Measurements from ENCODE around the gene GLB1L.

The GLB1L gene

DNA sequence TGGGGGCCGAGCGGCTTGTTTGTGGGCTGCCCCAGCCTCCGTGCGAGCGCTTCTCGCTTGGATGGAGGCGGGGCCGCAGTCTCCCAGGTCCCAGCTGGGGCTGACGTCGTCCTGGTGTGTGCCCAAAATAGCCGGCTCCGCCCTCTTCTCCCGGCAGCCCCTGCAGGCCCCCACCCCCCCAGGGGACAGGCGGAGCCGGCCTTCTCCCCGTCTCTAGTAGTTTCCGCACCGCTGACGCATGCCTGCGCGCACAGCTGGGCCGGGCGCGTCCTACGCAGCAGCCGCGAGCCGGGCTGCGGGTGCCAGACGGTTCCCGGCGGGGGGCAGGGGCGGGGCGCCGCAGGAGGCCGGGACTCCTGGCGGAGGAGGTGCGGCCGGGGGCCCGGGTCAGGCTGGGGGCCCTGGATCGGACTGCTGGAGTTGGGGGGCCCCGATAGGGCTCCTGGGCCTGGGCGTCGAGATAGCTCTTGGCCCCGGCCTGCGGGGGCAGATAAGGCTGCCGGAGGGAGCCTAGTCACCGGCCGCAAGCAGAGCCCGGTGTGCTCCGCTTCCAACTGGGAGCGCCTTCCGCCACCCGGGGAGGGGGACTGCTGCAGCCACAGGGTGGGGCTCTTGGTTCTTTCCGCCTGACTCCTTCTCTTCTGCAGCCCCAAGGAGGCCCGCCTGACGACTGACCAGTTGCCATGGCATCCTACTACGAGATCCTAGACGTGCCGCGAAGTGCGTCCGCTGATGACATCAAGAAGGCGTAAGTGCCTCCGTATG is 34.1 kb upstream of the GLB1L start, which contains the start of gene DNAJB2:
Gene DNAJB2, plus strand, starts transcription at position 216 of the 765 bp plus-strand sequence. Its CDS starts 468 bp downstream, at position 684.
- TF ChIP-seq ZFX (IDR thresholded peaks at IDR 0.05; ENCODE audit: borderline replicate concordance) = no peak
- TF ChIP-seq CTCF (IDR thresholded peaks at IDR 0.05) = no peak

DNA sequence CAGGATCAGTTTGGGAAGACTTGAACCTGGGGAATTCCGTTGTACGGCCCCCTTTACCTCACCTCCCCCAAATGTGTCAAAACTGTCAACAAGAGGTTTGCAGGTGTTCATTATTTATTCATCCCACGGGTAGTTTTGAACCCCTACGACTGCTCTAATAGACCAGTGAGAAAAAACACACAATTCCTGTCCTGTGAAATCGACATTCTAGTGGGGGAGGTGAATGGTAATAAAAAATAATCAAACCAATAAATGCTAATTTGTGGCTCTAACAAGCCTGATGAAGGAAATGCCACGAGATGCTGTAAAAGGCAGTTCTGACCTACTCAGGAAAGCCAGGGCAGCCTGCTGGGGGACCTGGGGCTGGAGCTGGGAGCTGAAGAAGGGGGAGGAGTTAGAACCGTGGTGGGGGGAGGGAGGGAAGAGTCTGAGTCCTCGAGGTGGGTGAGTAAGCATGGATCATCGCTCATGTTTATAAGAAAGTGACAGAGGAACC is 33.5 kb upstream of the GLB1L start:
- TF ChIP-seq ZFX (IDR thresholded peaks at IDR 0.05; ENCODE audit: borderline replicate concordance) (no peak), CTCF (IDR thresholded peaks at IDR 0.05) (no peak)
- peak overlapping the region; percentile 74 for H3K27ac ChIP-seq

More for the DNA sequence above, 34.1 kb upstream of the GLB1L start, which contains the start of gene DNAJB2:
- peak within 1 kb of the TSS; percentile 74 for H3K27ac ChIP-seq

- H3K27ac ChIP-seq = peak overlapping the region; percentile 74
- TF ChIP-seq ZFX (IDR thresholded peaks at IDR 0.05; ENCODE audit: borderline replicate concordance) = no peak
- peak; percentile 98 for TF ChIP-seq CTCF (IDR thresholded peaks at IDR 0.05)
Measured at GRCh38 chr2:219277703-219278654, 32.7 kb upstream of the GLB1L start.

DNA sequence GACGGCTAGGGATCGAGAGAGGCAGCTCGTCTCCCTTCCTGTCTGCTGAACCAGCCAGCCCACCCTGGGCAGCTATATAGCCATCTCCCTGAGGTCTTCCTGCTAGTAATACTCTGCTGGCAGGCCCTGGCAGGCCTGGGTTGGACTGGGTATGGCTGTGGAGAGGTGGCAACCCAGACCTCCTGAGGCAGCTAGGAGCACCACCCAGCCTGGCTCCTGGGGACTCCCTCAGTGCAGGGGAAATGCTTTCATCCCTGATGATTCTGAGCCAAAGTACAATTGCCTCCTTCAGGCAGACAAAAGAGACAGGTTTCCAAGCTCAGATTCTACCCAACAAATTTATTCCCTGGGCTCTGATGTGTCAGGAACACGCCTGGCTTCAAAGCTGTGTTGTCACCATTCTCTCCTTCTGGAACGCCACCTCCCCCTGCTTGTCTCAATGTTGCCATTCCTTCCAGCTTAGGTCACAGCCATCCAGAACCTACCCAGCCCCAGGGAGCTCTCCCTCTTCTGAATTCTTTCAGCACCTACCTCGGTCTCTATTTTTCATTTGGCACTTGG is 29.2 kb upstream of the GLB1L start:
- no peak overlapping the region for H3K27ac ChIP-seq
- TF ChIP-seq ZFX (IDR thresholded peaks at IDR 0.05; ENCODE audit: borderline replicate concordance) = no peak
- TF ChIP-seq CTCF (IDR thresholded peaks at IDR 0.05) = no peak

DNA sequence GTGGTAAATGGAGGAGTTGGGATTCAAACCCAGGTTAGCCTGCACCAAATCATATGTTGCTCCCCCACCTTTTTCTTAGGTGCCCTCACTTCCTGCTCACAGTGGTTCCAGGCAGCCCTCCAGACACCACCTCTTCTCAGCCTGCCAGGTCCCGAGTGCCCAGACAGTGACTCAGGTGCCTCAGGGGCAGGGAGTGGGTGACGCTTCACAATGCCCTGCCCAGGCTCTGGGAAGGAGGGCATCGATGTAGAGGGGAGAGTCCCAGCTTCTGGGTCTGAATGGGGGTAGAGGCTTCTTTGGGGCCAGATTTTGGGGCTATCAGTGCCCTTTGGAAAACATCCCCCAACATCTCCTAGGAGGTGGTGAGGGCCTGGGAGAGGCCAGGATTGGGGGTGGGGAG is 28.7 kb upstream of the GLB1L start:
- TF ChIP-seq ZFX (IDR thresholded peaks at IDR 0.05; ENCODE audit: borderline replicate concordance) (no peak), CTCF (IDR thresholded peaks at IDR 0.05) (no peak)
- H3K27ac ChIP-seq = no peak overlapping the region

GRCh38 chr2:219272995-219273394 is 27.8 kb upstream of the GLB1L start:
- TF ChIP-seq ZFX (IDR thresholded peaks at IDR 0.05; ENCODE audit: borderline replicate concordance) (no peak), CTCF (IDR thresholded peaks at IDR 0.05) (no peak)
- no peak overlapping the region for H3K27ac ChIP-seq

Data from 22Rv1 (cell line).